ENCODE data around the gene DHX30.

DNA sequence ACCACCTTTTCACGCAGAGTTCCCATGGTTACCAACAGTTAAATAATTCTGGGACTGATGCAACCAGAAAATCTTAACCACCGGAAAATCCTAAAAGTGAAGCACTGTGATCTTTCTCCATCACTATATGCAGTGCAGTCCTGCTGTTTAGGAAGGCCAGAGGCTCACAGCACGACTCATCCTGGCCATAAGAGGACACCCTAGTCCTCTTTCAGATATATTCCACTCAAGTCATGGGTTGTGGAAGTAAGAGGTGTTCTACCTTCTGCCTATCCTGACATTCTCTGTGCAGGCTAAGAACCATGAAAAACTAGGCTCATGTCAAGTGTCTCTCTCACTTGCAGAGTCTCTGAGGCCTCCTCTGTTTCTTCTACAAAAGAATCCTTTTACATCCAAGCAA, 67.2 kb downstream of the DHX30 start:
- TF ChIP-seq TBP (IDR thresholded peaks at IDR 0.05; ENCODE audit: low read depth, low read length): no peak
- TF ChIP-seq, protein P1, sequence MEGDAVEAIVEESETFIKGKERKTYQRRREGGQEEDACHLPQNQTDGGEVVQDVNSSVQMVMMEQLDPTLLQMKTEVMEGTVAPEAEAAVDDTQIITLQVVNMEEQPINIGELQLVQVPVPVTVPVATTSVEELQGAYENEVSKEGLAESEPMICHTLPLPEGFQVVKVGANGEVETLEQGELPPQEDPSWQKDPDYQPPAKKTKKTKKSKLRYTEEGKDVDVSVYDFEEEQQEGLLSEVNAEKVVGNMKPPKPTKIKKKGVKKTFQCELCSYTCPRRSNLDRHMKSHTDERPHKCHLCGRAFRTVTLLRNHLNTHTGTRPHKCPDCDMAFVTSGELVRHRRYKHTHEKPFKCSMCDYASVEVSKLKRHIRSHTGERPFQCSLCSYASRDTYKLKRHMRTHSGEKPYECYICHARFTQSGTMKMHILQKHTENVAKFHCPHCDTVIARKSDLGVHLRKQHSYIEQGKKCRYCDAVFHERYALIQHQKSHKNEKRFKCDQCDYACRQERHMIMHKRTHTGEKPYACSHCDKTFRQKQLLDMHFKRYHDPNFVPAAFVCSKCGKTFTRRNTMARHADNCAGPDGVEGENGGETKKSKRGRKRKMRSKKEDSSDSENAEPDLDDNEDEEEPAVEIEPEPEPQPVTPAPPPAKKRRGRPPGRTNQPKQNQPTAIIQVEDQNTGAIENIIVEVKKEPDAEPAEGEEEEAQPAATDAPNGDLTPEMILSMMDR (IDR thresholded peaks at IDR 0.05; ENCODE audit: control extremely low read depth in 1 of 3, insufficient read depth in 1 of 3, low read depth in 1 of 3, low read length in 3 of 3): no peak
- TF ChIP-seq, protein P2, sequence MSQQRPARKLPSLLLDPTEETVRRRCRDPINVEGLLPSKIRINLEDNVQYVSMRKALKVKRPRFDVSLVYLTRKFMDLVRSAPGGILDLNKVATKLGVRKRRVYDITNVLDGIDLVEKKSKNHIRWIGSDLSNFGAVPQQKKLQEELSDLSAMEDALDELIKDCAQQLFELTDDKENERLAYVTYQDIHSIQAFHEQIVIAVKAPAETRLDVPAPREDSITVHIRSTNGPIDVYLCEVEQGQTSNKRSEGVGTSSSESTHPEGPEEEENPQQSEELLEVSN (IDR thresholded peaks at IDR 0.05): no peak
- TF ChIP-seq CEBPB (IDR thresholded peaks at IDR 0.05; ENCODE audit: low read depth, low read length): no peak
- TF ChIP-seq GABPA (IDR thresholded peaks at IDR 0.05; ENCODE audit: borderline replicate concordance, insufficient read depth, low read length): no peak
- no peak for TF ChIP-seq TAF1 (IDR thresholded peaks at IDR 0.05; ENCODE audit: low read depth, low read length)
- no peak for TF ChIP-seq POLR2A (IDR thresholded peaks at IDR 0.05; ENCODE audit: control extremely low read depth in 1 of 2, low read depth in 2 of 2, low read length in 2 of 2)
- no peak for TF ChIP-seq FOSL1 (IDR thresholded peaks at IDR 0.05; ENCODE audit: insufficient read depth, low read depth, low read length)
- no peak for TF ChIP-seq JUN (IDR thresholded peaks at IDR 0.05; ENCODE audit: low read depth, low read length)
- TF ChIP-seq EGR1 (IDR thresholded peaks at IDR 0.05; ENCODE audit: borderline replicate concordance, low read depth, low read length): no peak
- no peak for TF ChIP-seq KDM1A (IDR thresholded peaks at IDR 0.05; ENCODE audit: borderline replicate concordance, low read length)
- no peak for TF ChIP-seq EZH2 (IDR thresholded peaks at IDR 0.05; ENCODE audit: low read depth, low read length, severe bottlenecking)
- TF ChIP-seq POLR2AphosphoS5 (IDR thresholded peaks at IDR 0.05; ENCODE audit: low read depth, low read length): no peak
